Liver (tissue), 3 donors: ENCODE measurements around the gene SARM1.

Experiments used
- CTCF ChIP-seq: fragments of 150-350 bp; IDR thresholded peaks from 2 replicates; pipeline ENCODE4 v1.5.1; 2017; ENCODE audit warnings: improper control_type of control experiment, low read depth, low read length; ENCODE audit not compliant: missing input control
- REST ChIP-seq: IDR thresholded peaks from 2 replicates; pipeline ENCODE4 v1.6.1; 2016; ENCODE audit warnings: antibody characterized with exemption, mild to moderate bottlenecking
- TAF1 ChIP-seq: conservative IDR thresholded peaks from 2 replicates; pipeline ENCODE4 v1.6.1; 2016; ENCODE audit warnings: antibody characterized with exemption, mild to moderate bottlenecking
- YY1 ChIP-seq: IDR thresholded peaks from 2 replicates; pipeline ENCODE4 v1.6.1; 2016; ENCODE audit warnings: antibody characterized with exemption, mild to moderate bottlenecking
- donor health status: healthy.
- donor health status: healthy.

DNA sequence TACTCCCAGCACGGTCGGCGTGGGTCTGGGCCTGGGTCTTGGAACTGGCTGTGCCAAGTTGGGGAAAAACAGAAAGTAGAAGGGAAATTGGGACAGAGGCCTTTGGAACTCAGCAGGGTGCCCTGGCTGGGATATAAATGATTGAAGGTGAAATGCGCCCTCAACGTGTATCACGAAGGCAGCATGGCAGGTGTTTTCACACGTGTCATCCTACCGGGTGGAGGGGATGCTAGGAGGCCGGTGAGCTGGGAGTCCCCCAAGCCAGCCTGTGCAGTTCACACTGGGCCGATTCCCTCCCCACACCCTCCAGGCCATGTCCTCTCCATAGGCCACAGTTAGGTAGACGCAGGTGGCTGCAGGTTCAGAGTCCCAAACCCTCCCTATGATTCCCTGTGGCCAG, 30.0 kb upstream of the SARM1 start:
- no peak for TF ChIP-seq CTCF
- TF ChIP-seq REST: no peak
- TF ChIP-seq YY1: no peak
- no peak for TF ChIP-seq TAF1
